PC-3 (cell line): ENCODE data around the gene IDI2.

Source experiments
- EZH2 ChIP-seq: fragments of 300-600 bp; sonication (generic); IDR thresholded peaks from one replicate; pipeline ENCODE4 v1.6.1; 2017; ENCODE audit warnings: antibody characterized with exemption, mild to moderate bottlenecking, low read length; ENCODE audit not compliant: unreplicated experiment
- TF ChIP-seq, protein P1 (sequence below): fragments of 300-600 bp; sonication (generic); conservative IDR thresholded peaks from 2 replicates; pipeline ENCODE4 v1.5.1; 2017; ENCODE audit warnings: antibody characterized with exemption, low read depth, mild to moderate bottlenecking, low read length

DNA sequence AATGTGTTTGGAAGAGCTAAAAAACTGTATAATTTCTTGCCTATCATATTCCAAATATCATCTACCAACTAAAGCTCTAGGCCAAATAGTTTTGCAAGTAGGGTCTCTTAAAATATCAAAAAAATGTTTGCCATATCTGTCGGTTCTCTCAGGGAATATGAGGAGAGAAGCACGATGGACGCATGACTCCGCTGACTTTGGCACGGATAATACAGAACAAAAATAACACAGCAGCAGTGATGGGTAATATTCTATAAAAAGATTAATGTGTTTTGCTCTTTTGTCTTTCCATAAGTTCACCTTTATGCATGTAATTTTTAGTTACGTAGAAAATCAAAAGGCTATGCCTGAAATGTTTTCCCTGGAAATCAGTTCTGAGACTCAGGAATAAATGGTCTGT is 919 bp upstream of the IDI2 start:
- TF ChIP-seq, protein P1, sequence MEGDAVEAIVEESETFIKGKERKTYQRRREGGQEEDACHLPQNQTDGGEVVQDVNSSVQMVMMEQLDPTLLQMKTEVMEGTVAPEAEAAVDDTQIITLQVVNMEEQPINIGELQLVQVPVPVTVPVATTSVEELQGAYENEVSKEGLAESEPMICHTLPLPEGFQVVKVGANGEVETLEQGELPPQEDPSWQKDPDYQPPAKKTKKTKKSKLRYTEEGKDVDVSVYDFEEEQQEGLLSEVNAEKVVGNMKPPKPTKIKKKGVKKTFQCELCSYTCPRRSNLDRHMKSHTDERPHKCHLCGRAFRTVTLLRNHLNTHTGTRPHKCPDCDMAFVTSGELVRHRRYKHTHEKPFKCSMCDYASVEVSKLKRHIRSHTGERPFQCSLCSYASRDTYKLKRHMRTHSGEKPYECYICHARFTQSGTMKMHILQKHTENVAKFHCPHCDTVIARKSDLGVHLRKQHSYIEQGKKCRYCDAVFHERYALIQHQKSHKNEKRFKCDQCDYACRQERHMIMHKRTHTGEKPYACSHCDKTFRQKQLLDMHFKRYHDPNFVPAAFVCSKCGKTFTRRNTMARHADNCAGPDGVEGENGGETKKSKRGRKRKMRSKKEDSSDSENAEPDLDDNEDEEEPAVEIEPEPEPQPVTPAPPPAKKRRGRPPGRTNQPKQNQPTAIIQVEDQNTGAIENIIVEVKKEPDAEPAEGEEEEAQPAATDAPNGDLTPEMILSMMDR: no peak
- TF ChIP-seq EZH2: no peak
